HEK293 (cell line): Measurements from ENCODE around the gene IGF2BP2.

ENCODE experiments used
- CTCF ChIA-PET: fragments of 350-600 bp; formaldehyde crosslinking; extraction: SDS; loops from one replicate; lab custom pipeline; 2021; ENCODE audit warnings: antibody characterized with exemption; lab: Yijun Ruan, JAX
- POLR2A ChIA-PET: fragments of 300-600 bp; formaldehyde crosslinking; extraction: SDS; loops from one replicate; lab custom pipeline; 2020; ENCODE audit warnings: antibody characterized with exemption, inconsistent platforms; lab: Yijun Ruan, JAX
- H3K27ac ChIP-seq: fragments of 200-500 bp; sonication (Bioruptor generic); 2 replicates; pipeline ENCODE4 v1.5.1; 2014; ENCODE audit warnings: low read depth, low read length, control low read depth, inconsistent platforms; ENCODE audit errors: extremely low read depth
- H3K36me3 ChIP-seq, 2 experiments: fragments of 200-500 bp in 1 of 2; sonication (Bioruptor generic) in 1 of 2; 1 replicate in 1 of 2; 2 replicates in 1 of 2; pipeline ENCODE4 v1.5.1; 2014 to 2017; ENCODE audit warnings: inconsistent platforms in 2 of 2, low read length in 2 of 2; ENCODE audit not compliant: control insufficient read depth in 2 of 2, insufficient read depth in 1 of 2
- H3K4me1 ChIP-seq: fragments of 200-500 bp; sonication (Bioruptor generic); 2 replicates; pipeline ENCODE4 v1.5.1; 2014; ENCODE audit warnings: mild to moderate bottlenecking, low read length, inconsistent platforms; ENCODE audit not compliant: control insufficient read depth, insufficient read depth
- H3K4me3 ChIP-seq: 2 replicates; pipeline ENCODE4 v1.5.1; 2011; ENCODE audit warnings: low read depth, mild to moderate bottlenecking, control low read depth, low read length, moderate library complexity
- H3K9me3 ChIP-seq: fragments of 200-500 bp; sonication (Bioruptor generic); 2 replicates; pipeline ENCODE4 v1.5.1; 2014; ENCODE audit warnings: low read depth, low read length, inconsistent platforms; ENCODE audit not compliant: control insufficient read depth, insufficient read depth
- GLI2 ChIP-seq: fragments of 450-650 bp; formaldehyde crosslinking; IDR thresholded peaks from 2 replicates; pipeline ENCODE4; 2017; ENCODE audit warnings: missing biosample characterization, missing genetic modification characterization, low read depth, borderline replicate concordance
- HOXD13 ChIP-seq: sonication (generic); formaldehyde crosslinking; IDR thresholded peaks from 2 replicates; pipeline ENCODE4 v1.8.0; 2022; ENCODE audit warnings: missing genetic modification reagents, borderline replicate concordance
- KLF7 ChIP-seq: fragments of 450-650 bp; formaldehyde crosslinking; IDR thresholded peaks from 2 replicates; pipeline ENCODE4 v1.5.1; 2016; ENCODE audit warnings: missing biosample characterization, missing genetic modification characterization, borderline replicate concordance
- PRDM10 ChIP-seq: fragments of 450-650 bp; formaldehyde crosslinking; IDR thresholded peaks from 2 replicates; pipeline ENCODE4 v1.5.1; 2016; ENCODE audit warnings: missing biosample characterization, missing genetic modification characterization
- SALL2 ChIP-seq: fragments of 450-650 bp; formaldehyde crosslinking; IDR thresholded peaks from 2 replicates; pipeline ENCODE4 v1.5.0; 2017; ENCODE audit warnings: missing biosample characterization, mild to moderate bottlenecking, missing genetic modification characterization, borderline replicate concordance
- SCRT1 ChIP-seq: fragments of 450-650 bp; formaldehyde crosslinking; IDR thresholded peaks from 2 replicates; pipeline ENCODE4 v1.5.1; 2016; ENCODE audit warnings: missing biosample characterization, missing genetic modification characterization, borderline replicate concordance
- SP7 ChIP-seq: fragments of 450-650 bp; formaldehyde crosslinking; IDR thresholded peaks from 2 replicates; pipeline ENCODE4 v1.5.1; 2016; ENCODE audit warnings: missing biosample characterization, missing genetic modification characterization
- WT1 ChIP-seq: fragments of 450-650 bp; formaldehyde crosslinking; IDR thresholded peaks from 2 replicates; pipeline ENCODE4 v1.5.1; 2016; ENCODE audit warnings: missing biosample characterization, missing genetic modification characterization
- ZBTB1 ChIP-seq: fragments of 450-650 bp; formaldehyde crosslinking; IDR thresholded peaks from 2 replicates; pipeline ENCODE4 v1.5.1; 2016; ENCODE audit warnings: missing biosample characterization, missing genetic modification characterization
- ZFP37 ChIP-seq: fragments of 450-650 bp; formaldehyde crosslinking; IDR thresholded peaks from 2 replicates; pipeline ENCODE4 v1.5.1; 2016; ENCODE audit warnings: missing biosample characterization, missing genetic modification characterization
- ZNF274 ChIP-seq, 2 experiments: fragments of 200-500 bp in 1 of 2; fragments of 450-650 bp in 1 of 2; sonication (Bioruptor generic) in 1 of 2; formaldehyde crosslinking in 1 of 2; IDR thresholded peaks; 2 replicates each; pipeline versions ENCODE4 v1.5.1 to v1.6.1; 2014 to 2016; ENCODE audit warnings: borderline replicate concordance in 1 of 2, inconsistent platforms in 1 of 2, low read length in 1 of 2, missing biosample characterization in 1 of 2, missing genetic modification characterization in 1 of 2
- ZNF433 ChIP-seq: fragments of 450-650 bp; formaldehyde crosslinking; IDR thresholded peaks from 2 replicates; pipeline ENCODE4 v1.5.1; 2016; ENCODE audit warnings: missing biosample characterization, missing genetic modification characterization, low read depth
- ZNF449 ChIP-seq: fragments of 450-650 bp; formaldehyde crosslinking; IDR thresholded peaks from 2 replicates; pipeline ENCODE4 v1.5.1; 2017; ENCODE audit warnings: missing biosample characterization, mild to moderate bottlenecking, missing genetic modification characterization, moderate library complexity
- ZNF530 ChIP-seq: fragments of 450-650 bp; formaldehyde crosslinking; IDR thresholded peaks from 2 replicates; pipeline ENCODE4 v1.5.1; 2016; ENCODE audit warnings: low read depth, missing biosample characterization, missing genetic modification characterization
- ZNF571 ChIP-seq: fragments of 450-650 bp; formaldehyde crosslinking; IDR thresholded peaks from 2 replicates; pipeline ENCODE4 v1.5.0; 2017; ENCODE audit warnings: missing biosample characterization, missing genetic modification characterization
- ZNF692 ChIP-seq: fragments of 450-650 bp; formaldehyde crosslinking; IDR thresholded peaks from 2 replicates; pipeline ENCODE4 v1.5.1; 2016; ENCODE audit warnings: missing biosample characterization, missing genetic modification characterization
- ZNF76 ChIP-seq: fragments of 450-650 bp; formaldehyde crosslinking; IDR thresholded peaks from 2 replicates; pipeline ENCODE4; 2016; ENCODE audit warnings: low read depth, missing biosample characterization, missing genetic modification characterization, borderline replicate concordance
- ZNF792 ChIP-seq: fragments of 450-650 bp; formaldehyde crosslinking; IDR thresholded peaks from 2 replicates; pipeline ENCODE4 v1.5.1; 2016; ENCODE audit warnings: missing biosample characterization, missing genetic modification characterization
- ZXDB ChIP-seq: fragments of 450-650 bp; formaldehyde crosslinking; IDR thresholded peaks from 2 replicates; pipeline ENCODE4 v1.5.1; 2016; ENCODE audit warnings: missing biosample characterization, missing genetic modification characterization
- TF ChIP-seq, protein P1 (sequence below): fragments of 450-650 bp; formaldehyde crosslinking; IDR thresholded peaks from 2 replicates; pipeline ENCODE4 v1.5.1; 2016; ENCODE audit warnings: missing biosample characterization, missing genetic modification characterization
- TF ChIP-seq, protein P2 (sequence below): fragments of 450-650 bp; formaldehyde crosslinking; conservative IDR thresholded peaks from 2 replicates; pipeline ENCODE4 v1.5.1; 2016; ENCODE audit warnings: low read depth, missing biosample characterization, missing genetic modification characterization
- TF ChIP-seq, protein P3 (sequence below): fragments of 450-650 bp; formaldehyde crosslinking; IDR thresholded peaks from 2 replicates; pipeline ENCODE4 v1.5.1; 2016; ENCODE audit warnings: missing biosample characterization, missing genetic modification characterization, low read depth

IGF2BP2 gene

GRCh38 chr3:185739264-185739701 lies 85.6 kb downstream of the IGF2BP2 start:
- Histone ChIP-seq H3K4me3 (no peak overlapping the region), H3K36me3 (no peaks in the 10 kb centered on the region), H3K9me3 (no peaks in the 10 kb centered on the region), H3K4me1 (peaks cover 11% of the 10 kb centered on the region; the same call in 1 of the 2 replicates), H3K27ac (no peak overlapping the region)
- ChIA-PET CTCF (interaction anchor here (2.1 kb wide), 1 partner anchor 29 kb away, joined by 6 read pairs; no protein-coding TSS in a partner anchor), POLR2A (no interaction called here)
- TF ChIP-seq ZNF792 (tag by site-specific recombination) (no peak), HOXD13 (CRISPR knock-in tag) (no peak), SP7 (tag by site-specific recombination) (peak; percentile 49; the same call in 1 of the 2 replicates), ZFP37 (tag by site-specific recombination) (peak; percentile 56), ZNF692 (tag by site-specific recombination) (no peak), WT1 (tag by site-specific recombination) (no peak), ZBTB1 (no peak), ZNF530 (tag by site-specific recombination) (no peak), PRDM10 (tag by site-specific recombination) (no peak), ZXDB (peak; percentile 85), SCRT1 (tag by site-specific recombination) (peak; percentile 75), ZNF274 (IDR thresholded peaks at IDR 0.05; ENCODE audit: low read length) (no peak), ZNF274 (tag by site-specific recombination; IDR thresholded peaks at IDR 0.05; ENCODE audit: borderline replicate concordance) (no peak), ZNF571 (tag by site-specific recombination) (no peak), ZNF76 (no peak), KLF7 (tag by site-specific recombination) (no peak), ZNF449 (0 out of 2 replicates have a peak, but pooled peaks have one; percentile 49), SALL2 (tag by site-specific recombination) (no peak), ZNF433 (tag by site-specific recombination) (no peak), GLI2 (tag by site-specific recombination) (0 out of 2 replicates have a peak, but pooled peaks have one; percentile 22)
- TF ChIP-seq, protein P1, sequence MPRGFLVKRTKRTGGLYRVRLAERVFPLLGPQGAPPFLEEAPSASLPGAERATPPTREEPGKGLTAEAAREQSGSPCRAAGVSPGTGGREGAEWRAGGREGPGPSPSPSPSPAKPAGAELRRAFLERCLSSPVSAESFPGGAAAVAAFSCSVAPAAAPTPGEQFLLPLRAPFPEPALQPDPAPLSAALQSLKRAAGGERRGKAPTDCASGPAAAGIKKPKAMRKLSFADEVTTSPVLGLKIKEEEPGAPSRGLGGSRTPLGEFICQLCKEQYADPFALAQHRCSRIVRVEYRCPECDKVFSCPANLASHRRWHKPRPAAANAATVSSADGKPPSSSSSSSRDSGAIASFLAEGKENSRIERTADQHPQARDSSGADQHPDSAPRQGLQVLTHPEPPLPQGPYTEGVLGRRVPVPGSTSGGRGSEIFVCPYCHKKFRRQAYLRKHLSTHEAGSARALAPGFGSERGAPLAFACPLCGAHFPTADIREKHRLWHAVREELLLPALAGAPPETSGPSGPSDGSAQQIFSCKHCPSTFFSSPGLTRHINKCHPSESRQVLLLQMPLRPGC (tag by site-specific recombination): 0 out of 2 replicates have a peak, but pooled peaks have one; percentile 44
- TF ChIP-seq, protein P2, sequence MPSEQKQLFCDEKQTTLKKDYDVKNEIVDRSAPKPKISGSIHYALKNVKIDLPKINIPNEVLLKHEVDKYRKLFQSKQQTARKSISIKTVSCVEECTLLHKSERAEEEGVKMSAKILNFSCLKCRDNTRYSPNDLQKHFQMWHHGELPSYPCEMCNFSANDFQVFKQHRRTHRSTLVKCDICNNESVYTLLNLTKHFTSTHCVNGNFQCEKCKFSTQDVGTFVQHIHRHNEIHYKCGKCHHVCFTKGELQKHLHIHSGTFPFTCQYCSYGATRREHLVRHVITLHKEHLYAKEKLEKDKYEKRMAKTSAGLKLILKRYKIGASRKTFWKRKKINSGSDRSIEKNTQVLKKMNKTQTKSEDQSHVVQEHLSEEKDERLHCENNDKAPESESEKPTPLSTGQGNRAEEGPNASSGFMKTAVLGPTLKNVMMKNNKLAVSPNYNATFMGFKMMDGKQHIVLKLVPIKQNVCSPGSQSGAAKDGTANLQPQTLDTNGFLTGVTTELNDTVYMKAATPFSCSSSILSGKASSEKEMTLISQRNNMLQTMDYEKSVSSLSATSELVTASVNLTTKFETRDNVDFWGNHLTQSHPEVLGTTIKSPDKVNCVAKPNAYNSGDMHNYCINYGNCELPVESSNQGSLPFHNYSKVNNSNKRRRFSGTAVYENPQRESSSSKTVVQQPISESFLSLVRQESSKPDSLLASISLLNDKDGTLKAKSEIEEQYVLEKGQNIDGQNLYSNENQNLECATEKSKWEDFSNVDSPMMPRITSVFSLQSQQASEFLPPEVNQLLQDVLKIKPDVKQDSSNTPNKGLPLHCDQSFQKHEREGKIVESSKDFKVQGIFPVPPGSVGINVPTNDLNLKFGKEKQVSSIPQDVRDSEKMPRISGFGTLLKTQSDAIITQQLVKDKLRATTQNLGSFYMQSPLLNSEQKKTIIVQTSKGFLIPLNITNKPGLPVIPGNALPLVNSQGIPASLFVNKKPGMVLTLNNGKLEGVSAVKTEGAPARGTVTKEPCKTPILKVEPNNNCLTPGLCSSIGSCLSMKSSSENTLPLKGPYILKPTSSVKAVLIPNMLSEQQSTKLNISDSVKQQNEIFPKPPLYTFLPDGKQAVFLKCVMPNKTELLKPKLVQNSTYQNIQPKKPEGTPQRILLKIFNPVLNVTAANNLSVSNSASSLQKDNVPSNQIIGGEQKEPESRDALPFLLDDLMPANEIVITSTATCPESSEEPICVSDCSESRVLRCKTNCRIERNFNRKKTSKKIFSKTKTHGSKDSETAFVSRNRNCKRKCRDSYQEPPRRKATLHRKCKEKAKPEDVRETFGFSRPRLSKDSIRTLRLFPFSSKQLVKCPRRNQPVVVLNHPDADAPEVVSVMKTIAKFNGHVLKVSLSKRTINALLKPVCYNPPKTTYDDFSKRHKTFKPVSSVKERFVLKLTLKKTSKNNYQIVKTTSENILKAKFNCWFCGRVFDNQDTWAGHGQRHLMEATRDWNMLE (tag by site-specific recombination): no peak
- TF ChIP-seq, protein P3, sequence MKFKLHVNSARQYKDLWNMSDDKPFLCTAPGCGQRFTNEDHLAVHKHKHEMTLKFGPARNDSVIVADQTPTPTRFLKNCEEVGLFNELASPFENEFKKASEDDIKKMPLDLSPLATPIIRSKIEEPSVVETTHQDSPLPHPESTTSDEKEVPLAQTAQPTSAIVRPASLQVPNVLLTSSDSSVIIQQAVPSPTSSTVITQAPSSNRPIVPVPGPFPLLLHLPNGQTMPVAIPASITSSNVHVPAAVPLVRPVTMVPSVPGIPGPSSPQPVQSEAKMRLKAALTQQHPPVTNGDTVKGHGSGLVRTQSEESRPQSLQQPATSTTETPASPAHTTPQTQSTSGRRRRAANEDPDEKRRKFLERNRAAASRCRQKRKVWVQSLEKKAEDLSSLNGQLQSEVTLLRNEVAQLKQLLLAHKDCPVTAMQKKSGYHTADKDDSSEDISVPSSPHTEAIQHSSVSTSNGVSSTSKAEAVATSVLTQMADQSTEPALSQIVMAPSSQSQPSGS (tag by site-specific recombination): no peak
